ENCODE data around the gene DCN.

DNA sequence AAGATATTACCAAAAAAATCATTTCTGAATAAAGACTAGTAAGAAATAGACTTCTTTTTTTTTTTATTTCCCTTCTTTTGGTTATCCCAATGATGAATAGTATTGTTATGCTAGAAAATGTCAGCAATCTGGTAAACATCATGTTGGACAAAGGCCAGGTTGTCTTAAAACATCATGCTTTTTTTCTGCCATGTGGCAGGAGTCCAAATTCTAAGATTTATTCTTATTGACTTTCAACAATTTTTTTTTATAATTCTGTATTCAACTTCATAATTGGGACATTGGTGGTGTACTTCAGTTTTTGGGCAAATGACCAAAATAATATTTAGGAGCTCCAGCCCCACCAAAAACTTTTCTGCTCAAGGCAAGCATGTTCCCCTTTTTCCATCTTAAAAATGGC lies 10.5 kb downstream of the DCN start:
- TF ChIP-seq, protein P1, sequence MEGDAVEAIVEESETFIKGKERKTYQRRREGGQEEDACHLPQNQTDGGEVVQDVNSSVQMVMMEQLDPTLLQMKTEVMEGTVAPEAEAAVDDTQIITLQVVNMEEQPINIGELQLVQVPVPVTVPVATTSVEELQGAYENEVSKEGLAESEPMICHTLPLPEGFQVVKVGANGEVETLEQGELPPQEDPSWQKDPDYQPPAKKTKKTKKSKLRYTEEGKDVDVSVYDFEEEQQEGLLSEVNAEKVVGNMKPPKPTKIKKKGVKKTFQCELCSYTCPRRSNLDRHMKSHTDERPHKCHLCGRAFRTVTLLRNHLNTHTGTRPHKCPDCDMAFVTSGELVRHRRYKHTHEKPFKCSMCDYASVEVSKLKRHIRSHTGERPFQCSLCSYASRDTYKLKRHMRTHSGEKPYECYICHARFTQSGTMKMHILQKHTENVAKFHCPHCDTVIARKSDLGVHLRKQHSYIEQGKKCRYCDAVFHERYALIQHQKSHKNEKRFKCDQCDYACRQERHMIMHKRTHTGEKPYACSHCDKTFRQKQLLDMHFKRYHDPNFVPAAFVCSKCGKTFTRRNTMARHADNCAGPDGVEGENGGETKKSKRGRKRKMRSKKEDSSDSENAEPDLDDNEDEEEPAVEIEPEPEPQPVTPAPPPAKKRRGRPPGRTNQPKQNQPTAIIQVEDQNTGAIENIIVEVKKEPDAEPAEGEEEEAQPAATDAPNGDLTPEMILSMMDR (IDR thresholded peaks at IDR 0.05) = no peak
- no peak for TF ChIP-seq POLR2AphosphoS5 (IDR thresholded peaks at IDR 0.05; ENCODE audit: insufficient read depth in 1 of 2, low read depth in 1 of 2)

All from vagina (tissue), 2 donors.